KBM-7 (cell line): Measurements from ENCODE around the gene PSMB10.
"Not testable (repeated sequence)": the region's sequence is repeated elsewhere in the genome, so short reads cannot be mapped to it uniquely, and the experiment has no call there.

Source experiments
- DNase-seq: peaks from one replicate; pipeline ENCODE4 v3.0.0-alpha.2; 2015
- in situ Hi-C: fragments of 300-500 bp; cut with MboI; formaldehyde crosslinking; loops from 2 replicates; pipeline ENCODE4 v1.14.3; 2020; ENCODE audit warnings: low sequenced_read_pairs, low pct_unique_long_range_greater_than_20kb, mixed read lengths

PSMB10 gene

DNA sequence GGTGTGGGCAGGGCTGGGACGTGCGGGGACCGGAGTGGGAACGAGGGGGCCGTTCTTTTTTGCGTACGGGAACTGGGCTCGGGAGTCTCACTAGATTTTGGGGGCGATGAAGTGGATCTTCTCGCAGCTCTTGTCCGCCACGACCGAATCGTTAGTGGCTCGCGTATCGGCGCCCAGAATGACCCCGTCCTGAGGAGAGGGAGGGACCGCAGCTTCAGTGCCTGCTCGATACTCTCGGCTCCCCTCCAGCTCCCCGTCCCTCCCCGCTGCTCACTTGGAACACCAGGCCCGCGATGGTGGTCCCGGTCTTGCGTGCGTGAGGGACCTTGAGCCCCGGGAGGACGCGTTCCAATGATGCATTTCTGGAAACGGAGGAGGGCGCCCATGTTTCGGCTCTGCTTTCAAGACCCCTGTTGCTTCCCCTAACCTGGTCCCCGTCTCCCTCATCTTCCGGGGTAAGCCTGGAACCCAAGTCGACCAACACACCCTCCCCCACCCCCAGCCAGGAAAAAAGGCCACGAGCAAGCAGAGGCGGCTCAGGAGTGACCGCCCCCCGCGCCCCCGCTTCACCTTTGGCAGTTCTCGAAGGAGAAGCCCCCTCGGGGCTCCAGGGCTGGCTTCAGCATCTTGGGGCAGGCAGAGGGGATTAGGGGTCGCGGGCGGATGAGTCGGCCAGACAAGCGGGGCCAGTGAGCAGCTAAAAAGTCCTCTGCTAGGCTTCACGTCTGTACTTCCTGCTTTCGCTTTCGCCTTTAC, at the start of gene PSMB10:
TSS of gene PSMB10 (minus strand) at position 727 of the 756 bp plus-strand sequence. CDS start at position 626, 101 bp downstream.
- DNase-seq, result peak; percentile 79
- in situ Hi-C loops, result no loop called here

DNA sequence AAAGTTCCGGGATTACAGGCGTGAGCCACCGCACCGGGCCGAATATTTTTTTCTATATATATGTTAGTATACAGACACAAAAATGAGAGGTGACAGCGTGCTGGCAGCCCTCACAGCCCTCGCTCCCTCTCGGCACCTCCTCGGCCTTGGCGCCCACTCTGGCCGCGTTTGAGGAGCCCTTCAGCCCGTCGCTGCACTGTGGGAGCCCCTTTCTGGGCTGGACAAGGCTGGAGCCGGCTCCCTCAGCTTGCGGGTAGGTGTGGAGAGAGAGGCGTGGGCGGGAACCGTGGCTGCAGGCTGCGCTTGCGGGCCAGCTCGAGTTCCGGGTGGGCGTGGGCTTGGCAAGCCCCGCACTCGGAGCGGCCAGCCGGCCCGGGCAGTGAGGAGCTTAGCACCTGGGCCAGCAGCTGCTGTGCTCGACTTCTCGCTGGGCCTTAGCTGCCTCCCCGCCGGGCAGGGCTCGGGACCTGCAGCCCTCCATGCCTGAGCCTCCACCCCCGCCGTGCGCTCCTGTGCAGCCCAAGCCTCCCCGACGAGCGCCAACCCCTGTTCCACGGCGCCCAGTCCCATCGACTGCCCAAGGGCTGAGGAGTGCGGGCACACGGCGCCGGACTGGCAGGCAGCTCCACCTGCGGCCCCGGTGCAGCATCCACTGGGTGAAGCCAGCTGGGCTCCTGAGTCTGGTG, 45.5 kb upstream of the PSMB10 start:
- no peak for DNase-seq
- in situ Hi-C loops, result no loop called here

- in situ Hi-C loops, result no loop called here
- no peak for DNase-seq
These were observed 43.5 kb upstream of the PSMB10 start, which contains the start of gene DPEP3 for GRCh38 chr16:67979955-67980678. TSS of gene DPEP3 (minus strand) at chr16:67980499. CDS start at chr16:67980380, 119 bp downstream.

GRCh38 chr16:67977469-67978227, 41.0 kb upstream of the PSMB10 start:
- DNase-seq, result no peak
- in situ Hi-C loops, result no loop called here

- in situ Hi-C loops, result no loop called here
- no peak for DNase-seq
These were observed 40.4 kb upstream of the PSMB10 start for GRCh38 chr16:67977005-67977404.

GRCh38 chr16:67976205-67976604, 39.6 kb upstream of the PSMB10 start:
- in situ Hi-C loops, result no loop called here

GRCh38 chr16:67975321-67976105, 38.9 kb upstream of the PSMB10 start:
- no peak for DNase-seq
- in situ Hi-C loops, result no loop called here

More at GRCh38 chr16:67976205-67976604, 39.6 kb upstream of the PSMB10 start:
- no peak for DNase-seq

DNA sequence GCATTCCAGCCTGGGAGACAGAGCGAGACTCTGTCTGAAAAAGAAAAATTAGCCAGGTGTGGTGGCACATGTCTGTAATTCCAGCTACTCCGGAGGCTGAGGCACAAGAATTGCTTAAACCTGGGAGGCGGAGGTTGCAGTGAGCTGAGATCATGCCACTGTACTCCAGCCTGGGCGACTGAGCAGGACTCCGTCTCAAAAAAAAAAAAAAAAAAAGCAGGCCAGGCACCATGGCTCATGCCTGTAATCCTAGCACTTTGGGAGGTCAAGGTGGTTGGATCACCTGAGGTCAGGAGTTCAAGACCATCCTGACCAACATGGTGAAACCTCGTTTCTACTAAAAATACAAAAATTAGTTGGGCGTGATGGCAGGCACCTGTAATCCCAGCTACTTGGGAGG, 35.6 kb upstream of the PSMB10 start:
- DNase-seq, in situ Hi-C loops: not testable (repeated sequence)

- no peak for DNase-seq
- in situ Hi-C loops, result no loop called here
These were observed 34.5 kb upstream of the PSMB10 start for GRCh38 chr16:67971111-67971510.

DNA sequence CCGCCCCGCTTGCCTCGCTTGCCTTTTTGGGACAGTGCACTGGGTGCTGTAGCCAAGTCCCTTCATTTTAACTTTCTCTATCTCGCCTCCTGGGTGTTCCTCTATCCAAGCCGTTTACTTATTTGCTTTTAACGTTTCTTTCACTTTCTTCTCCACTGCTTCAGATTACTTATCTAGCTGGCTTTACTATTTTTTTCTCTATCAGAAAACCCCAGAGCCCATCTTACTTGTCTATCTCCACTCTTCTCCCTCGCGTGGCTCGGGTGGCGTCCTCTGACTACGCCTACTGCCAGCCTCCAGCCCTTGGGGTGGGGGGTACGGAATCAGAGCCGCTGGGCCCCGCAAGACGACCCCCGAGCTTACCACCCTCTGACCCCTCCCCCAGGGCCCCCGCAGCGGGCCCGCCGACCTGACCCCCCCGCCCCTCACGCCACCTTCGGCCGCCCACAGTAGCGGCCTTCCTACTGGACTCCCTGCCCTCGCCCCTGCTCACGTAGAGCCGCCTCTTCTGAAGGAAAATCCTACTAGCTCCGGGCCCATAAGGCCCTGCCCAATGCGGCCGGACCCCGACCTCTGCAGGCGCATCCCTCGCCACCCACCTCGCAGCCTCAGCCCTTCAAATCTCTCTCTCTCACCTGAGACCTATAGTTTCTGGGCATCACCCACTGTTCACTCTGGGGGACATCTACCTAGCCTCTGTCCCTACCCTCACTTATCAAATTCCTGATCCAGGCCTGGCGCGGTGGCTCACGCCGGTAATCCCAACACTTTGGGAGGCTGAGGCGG, 32.8 kb upstream of the PSMB10 start:
- in situ Hi-C loops, result no loop called here
- no peak for DNase-seq

GRCh38 chr16:67968400-67969253, 32.0 kb upstream of the PSMB10 start, which contains the start of gene SLC12A4:
TSS of gene SLC12A4 (minus strand) at chr16:67968637. CDS start at chr16:67968553, 84 bp downstream.
- peak; percentile 71 for DNase-seq
- in situ Hi-C loops, result no loop called here

- in situ Hi-C loops, result no loop called here
- peak; percentile 46 for DNase-seq
These were observed 31.3 kb upstream of the PSMB10 start for GRCh38 chr16:67967958-67968399.

- in situ Hi-C loops, result no loop called here
- DNase-seq, result peak; percentile 13
These were observed 30.7 kb upstream of the PSMB10 start for GRCh38 chr16:67967183-67967957.

DNA sequence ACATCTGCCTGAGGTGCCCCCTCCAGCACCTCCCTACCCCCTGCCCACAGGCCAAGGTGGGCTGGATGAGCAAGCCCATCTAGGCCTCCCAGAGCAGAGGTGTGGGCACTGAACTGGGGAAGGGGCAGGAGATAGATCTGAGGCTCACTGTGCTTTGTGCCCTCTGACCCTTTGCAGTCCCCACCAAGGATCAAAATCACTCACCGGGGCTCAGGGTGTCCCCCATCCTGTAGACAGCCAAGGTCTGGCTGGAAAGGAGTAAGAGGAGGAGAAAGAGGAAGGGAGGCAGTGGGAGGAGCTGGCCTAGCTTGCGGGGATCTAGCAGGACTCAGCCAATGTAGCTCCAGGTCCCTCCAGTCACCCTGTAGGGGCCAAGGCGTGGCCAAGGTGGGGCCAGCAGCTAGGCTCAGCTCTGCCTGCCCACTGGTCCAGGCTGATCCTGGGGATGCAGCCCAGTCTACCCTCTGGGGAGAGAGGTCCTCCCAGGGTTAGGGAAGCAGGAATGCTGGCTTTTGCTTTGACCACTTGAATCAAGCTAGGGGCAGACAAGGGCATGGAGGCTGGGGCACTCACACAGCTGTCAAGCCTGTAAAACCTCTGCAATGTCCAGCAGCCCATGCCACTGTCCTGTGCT, 30.0 kb upstream of the PSMB10 start:
- peak; percentile 69 for DNase-seq
- in situ Hi-C loops, result no loop called here

GRCh38 chr16:67965668-67966548, 29.3 kb upstream of the PSMB10 start:
- DNase-seq, result no peak
- in situ Hi-C loops, result no loop called here
